ENCODE measurements around the gene SLC6A7.

DNA sequence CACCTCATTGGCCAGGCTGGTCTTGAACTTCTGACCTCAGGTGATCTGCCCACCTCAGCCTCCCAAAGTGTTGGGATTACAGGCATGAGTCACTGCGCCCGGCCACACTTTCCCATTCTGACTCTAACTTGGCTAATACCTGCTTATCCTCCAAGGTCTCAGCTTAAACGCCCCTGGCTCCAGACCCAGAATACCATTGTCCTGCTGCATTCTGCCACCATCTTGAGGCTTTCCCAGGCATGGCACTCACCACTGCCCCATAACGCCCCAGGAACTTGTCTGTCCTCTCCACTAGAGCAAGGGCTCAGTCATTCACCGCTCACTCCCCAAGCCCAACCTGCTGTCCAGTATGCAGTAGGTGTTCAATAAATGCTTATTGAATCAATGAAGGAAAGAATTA lies 59.9 kb downstream of the SLC6A7 start:
- TF ChIP-seq, protein P1, sequence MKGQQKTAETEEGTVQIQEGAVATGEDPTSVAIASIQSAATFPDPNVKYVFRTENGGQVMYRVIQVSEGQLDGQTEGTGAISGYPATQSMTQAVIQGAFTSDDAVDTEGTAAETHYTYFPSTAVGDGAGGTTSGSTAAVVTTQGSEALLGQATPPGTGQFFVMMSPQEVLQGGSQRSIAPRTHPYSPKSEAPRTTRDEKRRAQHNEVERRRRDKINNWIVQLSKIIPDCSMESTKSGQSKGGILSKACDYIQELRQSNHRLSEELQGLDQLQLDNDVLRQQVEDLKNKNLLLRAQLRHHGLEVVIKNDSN (IDR thresholded peaks at IDR 0.05; ENCODE audit: borderline replicate concordance, low read depth): no peak
- TF ChIP-seq RFX5 (IDR thresholded peaks at IDR 0.05; ENCODE audit: low read length): no peak
- TF ChIP-seq TEAD4 (IDR thresholded peaks at IDR 0.05; ENCODE audit: borderline replicate concordance, insufficient read depth): no peak
- TF ChIP-seq, protein P2, sequence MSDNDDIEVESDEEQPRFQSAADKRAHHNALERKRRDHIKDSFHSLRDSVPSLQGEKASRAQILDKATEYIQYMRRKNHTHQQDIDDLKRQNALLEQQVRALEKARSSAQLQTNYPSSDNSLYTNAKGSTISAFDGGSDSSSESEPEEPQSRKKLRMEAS (IDR thresholded peaks at IDR 0.05; ENCODE audit: low read depth): no peak
- TF ChIP-seq, protein P3, sequence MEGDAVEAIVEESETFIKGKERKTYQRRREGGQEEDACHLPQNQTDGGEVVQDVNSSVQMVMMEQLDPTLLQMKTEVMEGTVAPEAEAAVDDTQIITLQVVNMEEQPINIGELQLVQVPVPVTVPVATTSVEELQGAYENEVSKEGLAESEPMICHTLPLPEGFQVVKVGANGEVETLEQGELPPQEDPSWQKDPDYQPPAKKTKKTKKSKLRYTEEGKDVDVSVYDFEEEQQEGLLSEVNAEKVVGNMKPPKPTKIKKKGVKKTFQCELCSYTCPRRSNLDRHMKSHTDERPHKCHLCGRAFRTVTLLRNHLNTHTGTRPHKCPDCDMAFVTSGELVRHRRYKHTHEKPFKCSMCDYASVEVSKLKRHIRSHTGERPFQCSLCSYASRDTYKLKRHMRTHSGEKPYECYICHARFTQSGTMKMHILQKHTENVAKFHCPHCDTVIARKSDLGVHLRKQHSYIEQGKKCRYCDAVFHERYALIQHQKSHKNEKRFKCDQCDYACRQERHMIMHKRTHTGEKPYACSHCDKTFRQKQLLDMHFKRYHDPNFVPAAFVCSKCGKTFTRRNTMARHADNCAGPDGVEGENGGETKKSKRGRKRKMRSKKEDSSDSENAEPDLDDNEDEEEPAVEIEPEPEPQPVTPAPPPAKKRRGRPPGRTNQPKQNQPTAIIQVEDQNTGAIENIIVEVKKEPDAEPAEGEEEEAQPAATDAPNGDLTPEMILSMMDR (IDR thresholded peaks at IDR 0.05): no peak
- no peak for TF ChIP-seq POLR2AphosphoS5 (IDR thresholded peaks at IDR 0.05; ENCODE audit: low read depth, low read length)
- TF ChIP-seq SIN3A (IDR thresholded peaks at IDR 0.05; ENCODE audit: borderline replicate concordance, low read depth, low read length): no peak
- no peak for TF ChIP-seq EZH2phosphoT487 (IDR thresholded peaks at IDR 0.05; ENCODE audit: borderline replicate concordance, low read depth)
- no peak for TF ChIP-seq MEF2A (IDR thresholded peaks at IDR 0.05; ENCODE audit: borderline replicate concordance, low read depth)
- 0 out of 2 replicates have a peak, but pooled peaks have one; percentile 12 for TF ChIP-seq RAD21 (IDR thresholded peaks at IDR 0.05; ENCODE audit: low read length)
- TF ChIP-seq FOXM1 (IDR thresholded peaks at IDR 0.05; ENCODE audit: low read depth): no peak
- TF ChIP-seq EP300 (IDR thresholded peaks at IDR 0.05; ENCODE audit: borderline replicate concordance in 1 of 2, low read depth in 1 of 2, low read length in 1 of 2): no peak
- TF ChIP-seq YY1 (IDR thresholded peaks at IDR 0.05; ENCODE audit: low read depth): no peak
